Cerebellar cortex (tissue), 1 donor: ENCODE measurements around the gene BMPER.

ENCODE experiments used
- DNase-seq: peaks from one replicate; pipeline ENCODE4 v3.0.0-alpha.2; 2015; ENCODE audit warnings: low spot score

BMPER gene

DNA sequence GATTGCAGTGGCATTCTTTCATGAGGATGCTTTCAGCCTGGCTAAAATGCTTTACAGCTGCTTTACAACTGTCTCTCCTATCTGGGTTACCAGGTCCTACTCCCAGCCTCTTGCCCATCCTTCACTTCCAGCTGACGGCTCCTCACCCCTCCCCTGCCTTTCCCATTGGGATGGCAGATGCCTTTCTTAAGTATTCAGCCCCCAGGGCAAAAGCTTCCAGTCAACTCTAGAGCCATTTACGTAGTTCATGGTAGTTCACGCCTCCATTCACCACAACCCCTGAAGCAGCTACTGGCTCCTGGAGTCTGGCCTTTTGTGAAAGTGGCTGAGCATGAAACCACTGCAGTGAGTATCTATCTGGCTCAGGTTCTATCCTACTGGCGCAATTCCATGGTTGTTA, 17.2 kb upstream of the BMPER start:
- DNase-seq = no peak

DNA sequence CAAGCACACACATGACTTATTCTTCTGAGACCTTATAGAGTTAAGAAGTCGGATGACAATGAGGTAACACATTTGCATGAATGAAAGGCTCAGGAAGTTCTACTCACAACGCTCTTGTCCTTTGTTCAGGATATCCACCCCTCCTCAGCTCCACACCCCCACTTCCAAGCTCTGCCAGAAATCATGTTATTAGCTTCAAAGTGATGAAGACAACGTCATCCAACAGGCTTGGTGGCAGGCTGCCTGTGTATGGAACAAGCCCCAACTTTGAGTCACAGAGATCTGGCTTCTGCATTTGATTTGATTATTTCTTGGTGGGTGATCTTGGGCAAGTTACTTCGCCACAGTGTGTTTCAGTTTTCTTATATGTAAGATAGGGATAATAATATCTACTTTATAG, 12.4 kb upstream of the BMPER start:
- DNase-seq = no peak

DNA sequence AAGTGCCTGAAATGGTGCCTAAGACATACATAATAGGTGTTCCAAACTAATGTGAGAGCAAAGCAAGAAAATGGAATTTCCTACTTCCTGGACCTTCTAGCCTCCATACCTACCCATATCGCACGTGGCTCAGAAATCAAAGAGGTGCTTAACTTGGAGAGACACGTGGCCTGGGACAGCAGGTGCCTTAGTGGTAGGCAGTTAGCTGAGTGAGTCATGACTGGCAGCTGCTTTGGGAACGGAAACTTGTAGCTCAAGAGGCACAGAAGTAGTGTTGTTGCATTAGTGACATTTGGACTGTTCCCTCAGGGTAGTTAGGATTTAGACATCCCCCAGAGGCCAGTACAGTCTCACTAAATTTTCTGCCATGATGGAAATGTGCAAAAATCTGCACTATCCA, 12.0 kb upstream of the BMPER start:
- no peak for DNase-seq

DNA sequence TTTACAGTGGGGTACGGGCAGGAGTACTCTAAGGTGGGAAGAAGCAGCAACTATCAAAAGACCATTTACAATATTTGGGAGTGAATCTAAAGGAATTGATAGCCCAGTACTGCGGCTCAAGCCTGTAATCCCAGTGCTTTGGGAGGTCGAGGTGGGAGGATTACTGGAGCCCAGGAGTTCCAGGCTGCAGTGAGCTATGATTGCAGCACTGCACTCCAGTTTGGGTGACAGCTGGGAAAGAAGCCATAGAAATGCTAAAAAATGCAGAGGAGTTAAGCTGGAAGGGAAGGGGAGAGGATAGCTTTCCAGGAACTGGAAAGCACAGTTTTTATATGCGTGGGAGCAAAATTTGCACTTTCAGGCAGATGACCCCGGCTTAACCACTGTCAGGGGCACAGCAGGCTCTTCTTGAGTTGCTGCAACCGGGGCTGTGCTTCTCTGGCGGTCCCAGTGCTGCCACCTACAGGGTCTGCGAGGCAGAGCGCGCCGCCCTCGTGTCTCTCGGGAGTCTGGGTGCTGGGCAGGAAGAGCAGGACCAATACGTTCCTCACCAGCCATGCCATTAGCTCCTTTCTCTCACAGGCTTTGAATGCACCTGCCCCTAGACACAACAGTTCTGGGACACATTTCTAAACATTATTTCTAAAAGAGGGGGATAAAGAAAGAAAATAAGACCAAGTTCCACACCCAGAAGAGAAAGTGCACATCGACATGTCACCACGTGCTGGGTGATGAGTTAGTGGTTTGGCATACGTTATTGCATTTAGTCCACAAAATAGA, 10.1 kb upstream of the BMPER start:
- peak; percentile 77 for DNase-seq

DNA sequence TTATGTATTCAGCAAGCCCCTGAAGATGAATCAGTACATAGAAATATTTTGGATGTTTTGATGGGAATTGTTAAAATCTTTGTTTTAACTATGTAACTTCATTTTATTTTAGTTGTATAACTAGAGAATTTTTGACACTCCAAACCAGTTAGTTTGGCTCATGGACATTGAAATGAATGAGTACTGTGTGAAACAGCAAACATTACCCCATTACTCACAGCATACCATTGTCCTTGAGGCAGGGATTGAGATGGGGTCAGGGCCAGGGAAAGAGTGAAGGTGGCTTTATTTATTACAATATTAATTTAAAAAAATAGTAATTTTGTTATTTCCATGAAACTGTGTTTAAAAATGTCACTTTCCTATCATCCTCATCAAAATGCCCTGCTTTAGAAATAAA, 4.8 kb upstream of the BMPER start:
- no peak for DNase-seq

DNA sequence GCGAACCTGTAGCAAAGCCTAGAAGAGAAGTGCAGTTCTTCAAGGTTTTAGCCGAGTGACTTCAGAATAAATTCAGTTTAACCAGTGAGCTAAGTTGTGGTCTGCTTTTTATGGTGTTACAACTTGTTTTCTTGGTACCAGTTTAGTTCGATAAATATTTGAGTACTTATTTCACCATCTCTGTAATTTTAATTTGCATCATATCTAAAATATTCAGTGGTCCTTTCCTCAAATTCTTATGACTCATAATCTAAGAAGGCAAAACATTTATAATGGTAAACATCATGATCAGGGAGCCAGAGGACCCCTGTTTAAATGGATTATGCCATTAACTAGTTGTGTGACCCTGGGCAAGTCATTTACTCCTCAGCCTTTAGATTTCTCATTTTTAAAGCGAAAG, 4.1 kb upstream of the BMPER start:
- no peak for DNase-seq

DNA sequence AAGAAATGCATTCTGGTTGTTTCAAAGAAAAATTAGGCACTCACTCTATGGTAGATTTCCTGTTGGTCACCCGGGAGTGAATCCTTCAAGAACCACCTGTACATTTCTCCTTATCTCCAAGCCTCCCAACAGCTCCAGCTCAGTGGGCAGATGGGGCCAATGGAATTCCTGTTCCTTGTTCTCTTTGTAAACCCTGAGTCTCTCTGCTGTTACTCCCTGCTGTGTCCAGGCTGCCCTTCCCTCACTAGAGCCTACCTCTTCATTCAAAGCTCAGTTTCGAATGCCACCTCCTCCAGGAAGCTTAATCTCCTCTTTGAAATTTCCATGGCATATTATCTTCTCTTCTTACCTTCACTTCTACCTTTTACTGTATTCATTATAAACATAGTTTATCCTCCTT, 3.5 kb upstream of the BMPER start:
- no peak for DNase-seq

DNA sequence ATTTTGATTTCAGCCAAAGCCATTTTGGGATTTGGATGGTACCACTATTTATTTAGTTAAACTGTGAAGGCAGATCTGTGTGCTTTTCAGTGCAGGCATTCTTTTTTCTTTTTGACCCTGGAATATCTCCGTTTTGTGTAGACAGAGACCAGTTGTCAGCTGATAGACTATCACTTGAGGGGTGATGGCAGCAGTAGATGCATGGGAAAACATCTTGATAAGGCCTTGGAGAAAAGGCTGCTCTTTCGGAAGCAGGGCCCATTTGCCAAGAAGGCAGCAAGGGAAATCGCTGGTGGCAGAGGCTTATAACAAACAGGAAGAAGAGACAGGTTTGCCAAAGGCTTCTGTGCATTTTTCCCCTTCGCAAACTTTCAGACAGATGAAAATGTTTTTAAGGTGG, 2.6 kb upstream of the BMPER start:
- no peak for DNase-seq

DNA sequence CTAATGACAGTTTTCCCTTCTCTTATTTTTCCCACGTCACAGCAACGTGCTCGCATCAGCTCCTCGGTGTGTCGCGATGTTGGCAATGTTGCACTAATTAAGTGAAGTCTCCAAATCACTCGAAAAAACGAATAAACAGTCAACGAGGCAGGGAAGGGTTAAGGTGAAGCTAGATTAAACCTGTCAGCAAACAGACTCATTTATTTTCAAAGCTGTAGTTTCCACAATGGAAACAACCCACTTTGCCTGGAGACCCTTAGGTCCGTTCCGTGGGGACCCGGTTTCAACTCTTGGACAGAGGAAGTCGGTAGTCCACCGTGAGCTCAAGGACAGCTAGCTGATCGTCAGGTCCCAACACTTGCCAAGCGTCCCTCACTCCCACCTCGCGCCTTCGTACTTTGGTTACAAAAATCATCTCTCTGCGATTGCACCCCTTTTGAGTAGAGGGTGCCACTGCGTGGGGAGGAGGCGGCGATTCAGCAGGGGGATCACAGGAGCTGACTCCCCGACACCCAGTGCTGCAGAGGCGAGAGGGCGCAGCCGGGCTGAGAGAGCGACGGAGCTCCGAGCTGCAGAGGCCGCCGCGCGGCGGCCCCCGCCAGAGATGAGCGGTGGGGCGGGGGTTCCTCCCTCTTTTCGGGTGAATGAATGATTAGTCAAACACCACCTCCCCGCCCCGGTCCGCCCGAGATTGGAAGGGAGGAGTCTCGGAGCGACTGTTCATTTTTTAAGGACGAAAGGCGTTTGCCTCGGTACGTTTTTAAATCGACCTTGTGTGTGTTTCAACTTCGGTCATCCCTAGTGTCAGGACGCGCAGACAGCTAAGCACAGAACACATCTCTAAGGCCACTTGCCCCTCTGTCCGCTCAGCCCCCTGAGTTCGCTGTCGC, 1.3 kb upstream of the BMPER start:
- DNase-seq = peak; percentile 64

DNA sequence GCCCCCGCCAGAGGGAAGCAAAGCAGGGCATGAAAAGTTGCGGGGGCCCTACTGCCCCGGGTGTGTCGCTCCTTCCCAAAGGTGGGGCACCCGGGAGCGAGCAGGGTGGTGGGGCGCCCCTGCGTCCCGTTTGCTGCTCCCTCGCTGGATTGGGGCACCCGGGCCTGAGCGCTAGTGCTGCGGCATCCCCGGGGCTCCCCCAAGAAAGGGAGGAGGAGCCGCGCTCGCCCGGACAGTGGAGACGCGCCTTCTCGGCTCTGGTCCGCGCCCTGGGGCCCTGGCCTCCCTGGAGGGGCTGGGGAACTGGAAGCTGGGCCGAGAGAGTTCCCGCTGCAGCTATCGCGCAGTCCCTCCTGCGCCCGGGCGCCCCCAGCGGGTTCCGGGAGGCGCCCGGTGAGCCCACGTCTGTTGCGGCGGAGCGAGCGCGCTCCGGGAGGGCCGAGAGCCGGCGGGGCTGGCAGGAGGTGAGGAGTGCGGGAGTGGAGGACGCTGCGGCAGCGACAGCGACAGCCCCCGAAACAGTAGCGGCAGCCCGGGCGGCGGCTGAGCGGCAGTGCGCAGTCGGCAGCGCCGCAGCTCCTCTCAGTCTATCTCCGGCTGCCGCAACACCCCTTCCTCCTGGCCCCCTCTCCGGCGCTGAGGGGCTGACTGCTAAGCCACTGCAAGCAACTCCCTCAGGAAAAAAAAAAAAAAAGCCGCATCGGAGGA, 504 bp upstream of the BMPER start:
- no peak for DNase-seq

DNA sequence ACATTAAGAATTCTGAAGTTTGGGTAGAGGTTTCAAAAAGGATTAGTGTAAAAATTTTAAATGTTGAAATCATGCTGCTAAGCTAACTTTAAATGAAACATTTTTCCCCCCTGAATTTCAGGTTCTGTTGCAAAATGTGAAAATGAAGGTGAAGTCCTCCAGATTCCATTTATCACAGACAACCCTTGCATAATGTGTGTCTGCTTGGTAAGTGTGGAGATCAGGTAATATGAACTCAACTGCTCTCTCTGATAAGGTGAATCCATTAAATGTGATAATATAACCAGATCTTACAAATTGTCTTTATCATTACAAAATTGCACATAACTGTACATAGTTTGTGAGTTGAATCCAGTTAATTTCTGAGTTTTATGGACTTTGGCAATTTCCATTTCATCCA, 1.4 kb downstream of the BMPER start:
- peak; percentile 50 for DNase-seq

DNA sequence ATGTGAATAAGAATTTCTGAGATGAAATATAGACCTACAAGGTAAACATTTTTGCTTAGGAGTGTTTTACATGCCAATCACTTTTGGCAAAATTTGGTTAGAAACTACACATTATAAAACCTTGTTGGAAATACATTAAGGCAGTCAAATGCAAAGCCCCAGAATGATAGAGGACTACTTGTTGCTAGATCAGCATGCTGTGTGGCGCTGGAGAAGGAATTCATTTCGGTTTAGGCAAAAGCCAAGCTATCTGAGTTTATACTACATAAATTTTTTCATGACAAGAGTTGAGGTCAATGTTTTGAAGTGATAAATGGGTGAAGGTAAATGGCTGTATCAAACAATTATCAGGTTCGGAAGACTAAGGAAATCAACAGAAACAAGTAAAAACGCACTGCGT, 2.3 kb downstream of the BMPER start:
- DNase-seq = peak; percentile 53

DNA sequence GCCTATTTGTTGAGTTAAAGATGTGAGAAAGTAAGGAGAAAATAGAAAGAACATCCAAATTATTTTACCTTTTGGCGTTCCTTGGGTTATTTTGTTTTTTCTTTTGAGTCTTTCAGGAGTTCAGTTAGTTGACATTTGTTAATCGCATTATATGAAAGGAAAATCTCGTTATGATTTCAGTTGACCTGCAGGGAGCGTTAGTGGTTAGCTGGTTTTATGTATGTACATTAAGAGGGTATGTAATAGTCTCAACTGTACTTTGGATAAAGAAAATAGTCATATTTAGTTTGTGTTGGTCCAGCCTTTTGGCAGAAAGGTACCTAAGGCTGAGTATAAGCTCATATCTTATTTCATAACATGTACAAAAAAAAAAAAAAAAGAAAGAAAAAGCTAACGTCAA, 4.0 kb downstream of the BMPER start:
- peak; percentile 44 for DNase-seq

DNA sequence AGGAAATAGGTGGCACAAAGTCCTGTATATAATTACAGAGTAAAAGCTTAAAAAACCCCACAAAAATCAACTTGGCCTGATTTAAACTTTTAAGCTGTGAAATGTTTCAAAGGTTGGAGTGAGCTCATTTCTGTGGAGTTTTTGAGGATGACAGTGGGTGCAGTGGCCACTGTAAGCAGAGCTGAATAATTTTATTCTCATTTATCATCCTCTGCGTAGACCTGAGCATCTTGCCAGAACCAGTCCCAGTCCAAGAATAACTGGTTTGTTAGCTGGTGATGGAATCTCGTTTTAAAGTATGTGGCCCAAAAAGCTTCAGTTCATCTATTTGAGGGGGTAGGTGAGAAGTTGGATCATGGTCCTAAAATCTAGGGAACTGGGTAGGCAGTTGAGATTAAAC, 4.4 kb downstream of the BMPER start:
- no peak for DNase-seq

DNA sequence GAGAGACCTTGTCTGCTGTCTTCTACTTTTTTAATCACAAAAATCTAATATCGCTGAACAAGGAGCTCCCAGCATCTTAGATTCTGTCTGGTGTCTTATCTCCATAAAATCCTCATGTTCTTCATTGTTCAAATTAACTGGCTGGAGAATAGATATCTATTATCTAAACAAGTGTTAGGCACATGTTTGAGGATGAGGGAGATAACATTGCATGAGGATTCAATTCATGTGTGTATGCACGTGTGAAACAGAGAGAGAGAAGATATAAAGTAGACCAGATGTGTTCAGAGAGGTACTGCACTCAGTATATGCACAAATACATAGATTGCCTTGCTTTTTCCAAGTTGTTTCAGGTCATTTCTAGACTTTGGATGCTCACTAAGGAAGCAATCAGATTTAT, 5.4 kb downstream of the BMPER start:
- DNase-seq = no peak

DNA sequence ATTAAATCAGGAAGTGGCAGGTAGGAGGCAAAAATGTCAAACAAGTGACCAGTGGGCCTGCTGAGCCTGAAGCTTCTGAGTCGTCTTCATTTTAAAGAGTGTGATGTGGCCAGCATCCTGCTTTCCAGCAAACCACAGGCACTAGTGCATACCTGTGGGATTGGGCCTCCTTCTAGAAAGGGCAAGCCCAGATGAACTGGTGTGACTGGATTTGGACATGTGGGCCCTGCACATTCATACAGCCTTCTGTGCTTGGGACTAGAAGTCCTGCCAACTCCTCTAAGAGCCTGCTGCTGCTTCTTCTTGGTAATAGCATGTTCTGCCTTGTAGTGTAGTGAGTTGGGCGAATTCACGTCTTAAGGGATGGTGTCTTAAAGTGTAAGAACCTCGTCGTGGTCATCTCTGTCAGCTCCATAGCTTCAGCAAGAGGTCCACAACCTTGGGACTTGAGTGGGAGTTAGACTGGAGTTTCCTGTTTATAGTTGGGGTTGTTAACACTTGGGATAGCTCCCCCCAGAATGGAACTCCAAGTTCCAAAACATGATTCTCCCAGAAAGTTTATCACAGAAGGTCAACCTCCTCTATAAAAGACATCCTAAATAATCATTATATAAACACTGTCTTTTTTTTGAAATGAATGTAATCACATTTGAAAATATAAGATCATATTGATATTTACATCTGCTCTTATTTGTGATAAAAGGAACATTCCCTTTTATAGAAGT, 11.2 kb downstream of the BMPER start:
- DNase-seq = peak; percentile 46

DNA sequence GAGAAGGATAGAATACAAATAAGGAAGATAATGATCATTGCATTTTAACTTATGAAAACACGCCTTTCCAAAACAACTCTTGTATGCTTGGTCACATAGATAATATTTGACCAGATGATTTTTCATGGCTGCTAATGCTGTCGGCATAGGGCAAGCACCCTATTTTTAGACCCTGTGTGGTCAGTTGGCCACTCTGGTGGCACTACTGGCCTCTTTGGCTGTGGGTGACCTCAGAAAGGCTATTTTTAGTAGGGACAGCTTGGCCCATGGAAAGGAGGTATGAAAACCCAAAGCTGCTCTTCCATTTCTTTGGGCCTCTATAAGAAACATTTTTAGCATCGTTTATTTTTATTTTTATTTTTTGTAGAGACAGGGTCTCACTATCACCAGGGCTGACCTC, 12.3 kb downstream of the BMPER start:
- DNase-seq = peak; percentile 44

DNA sequence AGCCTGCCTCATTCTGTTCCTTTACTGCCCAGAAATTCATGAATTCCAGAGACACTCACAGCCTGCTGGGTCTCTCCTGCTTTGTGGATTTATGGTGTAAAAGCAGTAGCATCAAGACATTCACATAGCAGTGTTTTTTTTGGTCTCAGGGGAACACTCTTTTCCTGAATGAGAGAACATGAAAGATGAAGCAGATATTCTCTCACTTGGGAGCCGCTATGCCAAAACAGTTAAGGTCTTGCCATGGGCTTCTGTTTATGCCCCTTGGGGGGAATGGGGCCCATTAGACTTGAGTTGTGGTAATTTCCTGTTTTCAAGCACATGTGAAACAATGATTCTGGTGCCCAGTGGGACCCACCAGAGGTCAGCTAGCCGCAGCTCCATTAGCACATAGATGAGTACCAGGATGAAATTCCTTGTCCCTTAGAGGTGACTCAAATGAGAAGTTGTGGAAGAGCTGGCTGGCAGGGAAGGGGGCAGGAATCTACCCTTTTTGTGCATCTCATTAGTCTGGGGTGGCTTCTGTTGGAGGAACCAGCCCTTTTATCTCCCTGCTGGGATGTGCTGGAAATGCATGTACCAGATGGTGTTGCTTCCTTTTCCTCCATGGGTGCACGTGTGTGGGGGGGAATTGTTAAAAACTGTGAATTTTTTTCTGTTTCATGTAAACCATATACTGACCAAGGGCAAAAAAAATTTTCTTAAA, 13.3 kb downstream of the BMPER start:
- no peak for DNase-seq

DNA sequence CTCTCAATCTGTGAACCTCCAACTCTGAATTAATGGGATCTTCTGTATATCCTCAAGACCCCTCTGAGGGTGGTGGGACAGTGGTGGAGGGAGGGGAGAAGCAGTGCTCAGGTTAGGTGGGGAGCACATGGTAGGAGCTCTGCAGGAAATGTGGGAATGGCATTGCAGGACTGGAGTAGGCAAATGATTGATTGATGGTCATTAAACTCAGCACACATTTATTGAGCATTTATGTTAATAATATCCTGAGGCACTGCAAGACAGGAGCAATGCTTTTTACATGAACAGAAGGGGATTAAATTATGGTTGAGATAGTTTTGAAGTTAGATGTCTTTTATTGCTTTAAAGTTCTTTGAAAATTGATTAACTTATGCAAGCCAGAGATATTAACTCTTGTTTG, 14.1 kb downstream of the BMPER start:
- no peak for DNase-seq

DNA sequence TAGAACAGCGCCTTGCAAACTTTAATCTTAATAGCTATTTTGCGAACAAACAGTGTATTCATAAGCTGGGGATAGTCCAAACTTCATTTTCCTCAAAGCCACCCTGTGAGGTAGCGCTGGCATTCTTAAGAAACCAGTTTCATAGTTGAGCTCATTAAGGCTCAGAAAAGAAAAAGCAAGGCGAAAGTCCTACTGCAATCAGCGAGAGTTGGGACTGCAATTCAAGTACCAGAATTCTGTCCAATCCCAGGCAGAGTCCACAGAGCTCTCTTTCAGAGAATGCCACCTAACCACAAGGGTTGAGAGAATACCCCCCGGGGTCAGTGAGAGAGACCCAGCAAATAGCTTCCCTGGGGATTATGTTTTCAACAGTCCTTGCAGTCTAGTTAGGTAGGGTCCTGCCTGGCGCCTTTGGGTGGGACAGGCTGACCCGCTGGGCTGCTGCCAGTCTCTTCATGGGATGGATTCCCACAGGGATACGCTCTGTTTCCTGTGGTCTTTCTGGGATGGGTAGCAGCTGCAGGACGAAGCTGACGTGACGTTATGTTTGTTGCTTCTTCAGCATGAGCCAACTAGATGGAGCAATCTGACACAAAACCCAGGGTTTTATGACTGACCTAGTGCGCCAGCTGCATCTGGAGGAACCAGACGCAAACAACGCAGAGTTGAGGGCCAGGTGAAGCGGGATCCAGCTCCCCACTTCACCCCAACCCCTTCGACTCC, 16.0 kb downstream of the BMPER start:
- DNase-seq = no peak

DNA sequence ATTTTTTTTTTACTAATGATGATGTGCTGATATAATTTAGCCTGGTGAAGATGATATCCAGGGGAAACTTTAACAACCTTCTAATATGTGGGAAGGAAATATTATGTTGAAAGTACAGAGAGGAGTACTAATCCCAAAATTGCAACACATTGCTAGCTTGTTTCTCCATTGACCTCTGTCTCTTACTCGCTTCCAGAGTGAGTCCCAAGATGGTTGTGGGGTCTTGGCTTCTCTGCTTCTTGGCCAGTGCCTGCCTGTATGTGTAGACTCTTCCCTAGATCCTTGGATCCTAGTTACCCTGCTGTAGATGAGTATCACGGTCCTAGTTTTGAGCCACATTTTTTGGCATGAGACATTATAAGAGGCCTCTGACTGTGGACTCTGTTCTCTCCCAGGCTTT, 17.5 kb downstream of the BMPER start:
- DNase-seq = no peak
